Measurements from ENCODE around the gene TRMT13. TPM values are rescaled to one million over a fixed set of nuclear protein-coding genes. Genes with fewer than 3 reads are reported as not detected.
"Not testable (repeated sequence)": the region's sequence is repeated elsewhere in the genome, so short reads cannot be mapped to it uniquely, and the experiment has no call there.

Gene TRMT13
- total RNA-seq, 1 experiment from 2014 or later, result 28.8 TPM

DNA sequence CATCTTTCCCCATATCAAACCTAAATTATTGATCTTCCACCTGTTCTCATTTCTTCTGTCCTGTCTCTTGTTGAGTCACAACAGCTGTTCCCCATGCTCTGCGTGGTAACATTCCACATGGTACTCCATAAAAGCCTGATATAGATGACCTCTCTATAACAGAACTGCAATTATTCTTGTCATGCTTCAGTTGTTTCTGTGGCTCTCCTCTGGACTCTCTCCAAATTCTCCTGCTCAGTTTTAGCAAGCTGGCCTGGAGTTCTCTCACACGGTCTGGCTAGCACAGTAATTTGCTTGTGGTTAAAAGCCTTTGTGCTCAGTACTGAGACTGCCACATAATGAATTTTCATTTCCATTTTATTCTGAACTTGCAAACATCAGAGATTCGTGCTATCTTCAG is 55.7 kb downstream of the TRMT13 start:
- peak; percentile 82 to 93 for DNase-seq
- Histone ChIP-seq H3K36me3 (no peaks in the 10 kb centered on the region), H3K4me1 (peaks cover 16% of the 10 kb centered on the region), H3K27me3 (no peaks in the 10 kb centered on the region), H3K4me3 (no peak overlapping the region), H3K9me3 (replicated peaks) (no peaks in the 10 kb centered on the region), H3K27ac (peak overlapping the region; percentile 68)

DNA sequence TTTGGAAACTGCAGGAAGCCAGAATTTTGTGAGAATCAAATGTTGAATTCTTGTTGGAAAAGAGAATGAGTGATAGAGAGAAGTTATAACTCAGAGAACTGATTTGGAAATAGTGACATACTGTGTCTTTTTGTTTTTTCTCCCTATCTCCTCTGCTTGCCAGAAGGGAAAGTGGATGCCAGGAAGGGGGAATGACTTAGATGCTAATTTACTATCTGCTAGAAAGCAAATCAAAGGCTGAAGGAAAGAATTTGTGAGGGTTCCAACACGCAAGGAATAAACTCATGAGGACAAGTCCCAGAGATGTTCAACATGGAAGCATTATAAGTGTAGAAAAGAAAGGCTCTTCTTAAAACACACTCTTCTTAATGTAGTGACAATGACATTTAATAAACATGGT is 65.6 kb downstream of the TRMT13 start:
- Histone ChIP-seq H3K36me3 (peaks cover 26% of the 10 kb centered on the region), H3K27me3 (no peaks in the 10 kb centered on the region), H3K4me1 (no peaks in the 10 kb centered on the region; the same call in 1 of the 2 replicates), H3K27ac (no peak overlapping the region), H3K4me3 (no peak overlapping the region), H3K9me3 (replicated peaks) (0 out of 2 replicates have a peak, but pooled peaks cover 3% of the 10 kb centered on the region)
- DNase-seq, result no peak

DNA sequence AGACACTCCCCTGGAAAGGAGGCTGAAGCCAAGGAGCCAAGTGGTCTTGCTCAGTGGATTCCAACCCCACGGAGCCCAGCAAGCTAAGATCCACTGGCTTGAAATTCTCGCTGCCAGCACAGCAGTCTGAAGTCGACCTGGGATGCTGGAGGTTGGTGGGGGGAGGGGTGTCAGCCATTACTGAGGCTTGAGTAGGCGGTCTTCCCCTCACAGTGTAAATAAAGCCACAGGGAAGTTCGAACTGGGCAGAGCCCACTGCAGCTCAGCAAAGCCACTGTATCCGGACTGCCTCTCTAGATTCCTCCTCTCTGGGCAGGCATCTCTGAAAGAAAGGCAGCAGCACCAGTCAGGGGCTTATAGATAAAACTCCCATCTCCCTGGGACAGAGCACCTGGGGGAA is 67.1 kb downstream of the TRMT13 start:
- H3K4me1 ChIP-seq; H3K27me3 ChIP-seq; H3K27ac ChIP-seq; H3K4me3 ChIP-seq; DNase-seq; H3K9me3 ChIP-seq (replicated peaks): not testable (repeated sequence)
- H3K36me3 ChIP-seq, result peaks cover 26% of the 10 kb centered on the region

Other genes starting within 250 kb of the TRMT13 start
- gene SLC35A3, start 163.2 kb upstream of the TRMT13 start, total RNA-seq (2014; rRNA removed; shearing (Covaris generic)), result 17.8 and 19.0 TPM in 2 replicates
- 17.7 and 22.0 TPM in 2 replicates for gene SASS6, start 233 bp upstream of the TRMT13 start, total RNA-seq (2014; rRNA removed; shearing (Covaris generic))
- 0.13 and 0.43 TPM in 2 replicates for gene LRRC39, start 45.1 kb downstream of the TRMT13 start, total RNA-seq (2014; rRNA removed; shearing (Covaris generic))
- gene DBT, start 116.7 kb downstream of the TRMT13 start, total RNA-seq (2014; rRNA removed; shearing (Covaris generic)), result 8.2 and 8.5 TPM in 2 replicates
- gene RTCA, start 133.1 kb downstream of the TRMT13 start, total RNA-seq (2014; rRNA removed; shearing (Covaris generic)), result 38.4 and 41.0 TPM in 2 replicates
- 10.2 and 12.2 TPM in 2 replicates for gene CDC14A, start 219.3 kb downstream of the TRMT13 start, total RNA-seq (2014; rRNA removed; shearing (Covaris generic))

All from SJCRH30 (cell line).